HCT116 (cell line): ENCODE measurements around the gene PPP4R3A.

Experiments
- EZH2 ChIP-seq: fragments of 200-600 bp; sonication (generic); IDR thresholded peaks from 2 replicates; pipeline ENCODE4 v1.6.1; 2017; ENCODE audit warnings: antibody characterized with exemption, mixed run types
- POLR2A ChIP-seq: IDR thresholded peaks from 2 replicates; pipeline ENCODE4 v1.7.0; 2011; ENCODE audit warnings: borderline replicate concordance; ENCODE audit not compliant: insufficient read depth, insufficient read length; ENCODE audit errors: extremely low read depth
- POLR2AphosphoS5 ChIP-seq: IDR thresholded peaks from 2 replicates; pipeline ENCODE4 v1.6.1; 2011; ENCODE audit warnings: mild to moderate bottlenecking, low read depth, low read length, moderate library complexity
- TF ChIP-seq, protein P1 (sequence below), 3 experiments: fragments of 200-600 bp in 1 of 3; sonication (generic) in 1 of 3; IDR thresholded peaks in 2 of 3; conservative IDR thresholded peaks in 1 of 3; 2 replicates each; pipeline ENCODE4 v1.5.1; 2012 to 2017; ENCODE audit warnings: low read depth in 2 of 3, low read length in 2 of 3, antibody characterized with exemption in 1 of 3, borderline replicate concordance in 1 of 3, control low read depth in 1 of 3, mild to moderate bottlenecking in 1 of 3, mixed read lengths in 1 of 3, mixed run types in 1 of 3, moderate library complexity in 1 of 3; ENCODE audit not compliant: insufficient read depth in 1 of 3

DNA sequence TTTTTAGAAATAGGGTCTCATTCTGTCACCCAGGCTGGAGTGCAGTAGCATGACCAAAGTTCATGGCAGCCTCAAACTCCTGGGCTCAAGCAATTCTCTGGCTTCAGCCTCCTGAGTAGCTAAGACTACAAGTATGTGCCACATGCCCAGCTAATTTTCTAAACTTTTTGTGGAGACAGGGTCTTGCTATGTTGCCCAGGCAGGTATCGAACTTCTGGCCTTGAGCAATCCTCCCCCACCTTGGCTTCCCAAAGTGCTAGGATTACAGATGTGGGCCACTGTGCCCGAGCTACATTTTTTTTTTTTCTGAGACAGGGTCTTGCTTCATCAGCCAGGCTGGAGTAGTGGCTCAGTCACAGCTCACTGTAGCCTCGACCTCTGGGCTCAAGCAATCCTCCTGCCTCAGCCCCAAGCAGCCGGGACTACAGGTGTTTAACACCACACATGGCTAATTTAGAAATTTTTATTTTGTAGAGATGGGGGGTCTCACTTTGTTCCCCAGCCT is 7.1 kb downstream of the PPP4R3A start:
- TF ChIP-seq POLR2AphosphoS5: no peak
- TF ChIP-seq, protein P1, sequence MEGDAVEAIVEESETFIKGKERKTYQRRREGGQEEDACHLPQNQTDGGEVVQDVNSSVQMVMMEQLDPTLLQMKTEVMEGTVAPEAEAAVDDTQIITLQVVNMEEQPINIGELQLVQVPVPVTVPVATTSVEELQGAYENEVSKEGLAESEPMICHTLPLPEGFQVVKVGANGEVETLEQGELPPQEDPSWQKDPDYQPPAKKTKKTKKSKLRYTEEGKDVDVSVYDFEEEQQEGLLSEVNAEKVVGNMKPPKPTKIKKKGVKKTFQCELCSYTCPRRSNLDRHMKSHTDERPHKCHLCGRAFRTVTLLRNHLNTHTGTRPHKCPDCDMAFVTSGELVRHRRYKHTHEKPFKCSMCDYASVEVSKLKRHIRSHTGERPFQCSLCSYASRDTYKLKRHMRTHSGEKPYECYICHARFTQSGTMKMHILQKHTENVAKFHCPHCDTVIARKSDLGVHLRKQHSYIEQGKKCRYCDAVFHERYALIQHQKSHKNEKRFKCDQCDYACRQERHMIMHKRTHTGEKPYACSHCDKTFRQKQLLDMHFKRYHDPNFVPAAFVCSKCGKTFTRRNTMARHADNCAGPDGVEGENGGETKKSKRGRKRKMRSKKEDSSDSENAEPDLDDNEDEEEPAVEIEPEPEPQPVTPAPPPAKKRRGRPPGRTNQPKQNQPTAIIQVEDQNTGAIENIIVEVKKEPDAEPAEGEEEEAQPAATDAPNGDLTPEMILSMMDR (IDR thresholded peaks at IDR 0.05 in 2 of 3, conservative IDR thresholded peaks at IDR 0.05 in 1 of 3; ENCODE audit: borderline replicate concordance in 1 of 3, insufficient read depth in 1 of 3, low read depth in 2 of 3, low read length in 2 of 3): no peak
- no peak for TF ChIP-seq POLR2A
- no peak for TF ChIP-seq EZH2
